ENCODE data around the gene PPP3R2. TPM values are rescaled to one million over a fixed set of nuclear protein-coding genes. Genes with fewer than 3 reads are reported as not detected.
A peak's percentile ranks its signal among the peaks of the same experiment; 100 is the strongest.
"Not testable (repeated sequence)": the region's sequence is repeated elsewhere in the genome, so short reads cannot be mapped to it uniquely, and the experiment has no call there.

Gene PPP3R2
- total RNA-seq, 1 donor from 2014 or later = not detected

GRCh38 chr9:101587332-101588043, 7.3 kb downstream of the PPP3R2 start:
- no peak for DNase-seq

- no peak for DNase-seq
Measured at GRCh38 chr9:101586651-101587050, 8.1 kb downstream of the PPP3R2 start.

GRCh38 chr9:101585740-101586139, 9.0 kb downstream of the PPP3R2 start:
- DNase-seq = no peak

GRCh38 chr9:101582553-101582952, 12.2 kb downstream of the PPP3R2 start:
- DNase-seq = peak; percentile 38

- DNase-seq = no peak
Measured at GRCh38 chr9:101579711-101580545, 14.8 kb downstream of the PPP3R2 start.

GRCh38 chr9:101578378-101578777, 16.4 kb downstream of the PPP3R2 start:
- DNase-seq = no peak

- no peak for DNase-seq
Measured at GRCh38 chr9:101574731-101575333, 19.9 kb downstream of the PPP3R2 start.

- DNase-seq = no peak
Measured at GRCh38 chr9:101572316-101572715, 22.5 kb downstream of the PPP3R2 start.

- DNase-seq = no peak
Measured at GRCh38 chr9:101571114-101571513, 23.7 kb downstream of the PPP3R2 start.

- no peak for DNase-seq
Measured at GRCh38 chr9:101569741-101570501, 24.8 kb downstream of the PPP3R2 start.

GRCh38 chr9:101567725-101568350, 26.9 kb downstream of the PPP3R2 start:
- no peak for DNase-seq

GRCh38 chr9:101566904-101567724, 27.7 kb downstream of the PPP3R2 start:
- DNase-seq = peak; percentile 16

GRCh38 chr9:101564252-101564651, 30.5 kb downstream of the PPP3R2 start:
- no peak for DNase-seq

- DNase-seq = no peak
Measured at GRCh38 chr9:101562966-101563365, 31.8 kb downstream of the PPP3R2 start.

- no peak for DNase-seq
Measured at GRCh38 chr9:101561740-101562139, 33.0 kb downstream of the PPP3R2 start.

GRCh38 chr9:101549472-101550098, 45.2 kb downstream of the PPP3R2 start:
- DNase-seq = not testable (repeated sequence)

- DNase-seq = no peak
Measured at GRCh38 chr9:101543098-101543735, 51.6 kb downstream of the PPP3R2 start.

Data from tongue (tissue), 2 donors.